HS-27A (cell line): Measurements from ENCODE around the gene ZDHHC14.
"Not testable (repeated sequence)": the region's sequence is repeated elsewhere in the genome, so short reads cannot be mapped to it uniquely, and the experiment has no call there.

Experiments
- DNase-seq: peaks from one replicate; pipeline ENCODE4 v3.0.0-alpha.2; 2012; ENCODE audit warnings: low read depth, missing footprints

Gene ZDHHC14

GRCh38 chr6:157445277-157446009 lies 64.5 kb downstream of the ZDHHC14 start:
- DNase-seq: no peak

- no peak for DNase-seq
These were observed 66.7 kb downstream of the ZDHHC14 start for GRCh38 chr6:157447735-157448134.

GRCh38 chr6:157449610-157450009 lies 68.6 kb downstream of the ZDHHC14 start:
- no peak for DNase-seq

- DNase-seq: no peak
These were observed 70.1 kb downstream of the ZDHHC14 start for GRCh38 chr6:157450931-157451742.

GRCh38 chr6:157452096-157452495 lies 71.1 kb downstream of the ZDHHC14 start:
- no peak for DNase-seq

- no peak for DNase-seq
These were observed 72.1 kb downstream of the ZDHHC14 start for GRCh38 chr6:157453131-157453530.

- no peak for DNase-seq
These were observed 73.0 kb downstream of the ZDHHC14 start for GRCh38 chr6:157453978-157454377.

- DNase-seq: no peak
These were observed 74.0 kb downstream of the ZDHHC14 start for GRCh38 chr6:157454762-157455714.

GRCh38 chr6:157455731-157456523 lies 74.9 kb downstream of the ZDHHC14 start:
- DNase-seq: no peak

- no peak for DNase-seq
These were observed 75.5 kb downstream of the ZDHHC14 start for GRCh38 chr6:157456524-157456829.

GRCh38 chr6:157457787-157458186 lies 76.8 kb downstream of the ZDHHC14 start:
- no peak for DNase-seq

GRCh38 chr6:157459327-157459726 lies 78.3 kb downstream of the ZDHHC14 start:
- no peak for DNase-seq

GRCh38 chr6:157460182-157460999 lies 79.4 kb downstream of the ZDHHC14 start:
- no peak for DNase-seq

GRCh38 chr6:157461000-157461915 lies 80.3 kb downstream of the ZDHHC14 start:
- DNase-seq: no peak

GRCh38 chr6:157462956-157463742 lies 82.2 kb downstream of the ZDHHC14 start:
- no peak for DNase-seq

- not testable (repeated sequence) for DNase-seq
These were observed 82.7 kb downstream of the ZDHHC14 start for GRCh38 chr6:157463743-157464135.

GRCh38 chr6:157464653-157465535 lies 83.9 kb downstream of the ZDHHC14 start:
- no peak for DNase-seq

- no peak for DNase-seq
These were observed 85.3 kb downstream of the ZDHHC14 start for GRCh38 chr6:157466342-157466648.
